Mammary epithelial cell (primary cell): ENCODE measurements around the gene SUMF1.

ENCODE experiments used
- EZH2 ChIP-seq: IDR thresholded peaks from 2 replicates; pipeline ENCODE4 v1.6.1; 2012; ENCODE audit warnings: low read length, inconsistent platforms, borderline replicate concordance
- TF ChIP-seq, protein P1 (sequence below), 2 donors: IDR thresholded peaks in 1 of 2; conservative IDR thresholded peaks in 1 of 2; 2 replicates each; pipeline ENCODE4 v1.5.1; 2011 to 2012; ENCODE audit warnings: inconsistent platforms in 2 of 2, low read length in 2 of 2, mild to moderate bottlenecking in 2 of 2, control low read depth in 1 of 2, low read depth in 1 of 2; ENCODE audit not compliant: insufficient read depth in 1 of 2; ENCODE audit errors: extremely low read depth in 1 of 2

- TF ChIP-seq, protein P1, sequence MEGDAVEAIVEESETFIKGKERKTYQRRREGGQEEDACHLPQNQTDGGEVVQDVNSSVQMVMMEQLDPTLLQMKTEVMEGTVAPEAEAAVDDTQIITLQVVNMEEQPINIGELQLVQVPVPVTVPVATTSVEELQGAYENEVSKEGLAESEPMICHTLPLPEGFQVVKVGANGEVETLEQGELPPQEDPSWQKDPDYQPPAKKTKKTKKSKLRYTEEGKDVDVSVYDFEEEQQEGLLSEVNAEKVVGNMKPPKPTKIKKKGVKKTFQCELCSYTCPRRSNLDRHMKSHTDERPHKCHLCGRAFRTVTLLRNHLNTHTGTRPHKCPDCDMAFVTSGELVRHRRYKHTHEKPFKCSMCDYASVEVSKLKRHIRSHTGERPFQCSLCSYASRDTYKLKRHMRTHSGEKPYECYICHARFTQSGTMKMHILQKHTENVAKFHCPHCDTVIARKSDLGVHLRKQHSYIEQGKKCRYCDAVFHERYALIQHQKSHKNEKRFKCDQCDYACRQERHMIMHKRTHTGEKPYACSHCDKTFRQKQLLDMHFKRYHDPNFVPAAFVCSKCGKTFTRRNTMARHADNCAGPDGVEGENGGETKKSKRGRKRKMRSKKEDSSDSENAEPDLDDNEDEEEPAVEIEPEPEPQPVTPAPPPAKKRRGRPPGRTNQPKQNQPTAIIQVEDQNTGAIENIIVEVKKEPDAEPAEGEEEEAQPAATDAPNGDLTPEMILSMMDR (conservative IDR thresholded peaks at IDR 0.05 in 1 of 2, IDR thresholded peaks at IDR 0.05 in 1 of 2; ENCODE audit: extremely low read depth in 1 of 2, insufficient read depth in 1 of 2, low read depth in 1 of 2, low read length in 2 of 2), result no peak
- no peak for TF ChIP-seq EZH2
These were observed 130.1 kb downstream of the SUMF1 start for GRCh38 chr3:4336850-4337546.
